Smooth muscle cell (in vitro differentiated cells): ENCODE results near the gene HMX3. TPM values are rescaled to one million over a fixed set of nuclear protein-coding genes. Genes with fewer than 3 reads are reported as not detected.

Source experiments
- DNase-seq: peaks from one replicate; lab custom pipeline; 2025; ENCODE audit not compliant: unreplicated experiment; lab: John Stamatoyannopoulos, UW
- H2AFZ ChIP-seq: fragments of 200-600 bp; sonication (generic); 2 replicates; pipeline ENCODE4 v1.6.0; 2016; ENCODE audit warnings: antibody characterized with exemption, low read depth, mild to moderate bottlenecking
- H3F3A ChIP-seq: fragments of 200-600 bp; sonication (generic); 2 replicates; pipeline ENCODE4 v1.6.0; 2017; ENCODE audit warnings: antibody characterized with exemption, low read depth
- H3K27ac ChIP-seq: fragments of 200-600 bp; sonication (generic); 2 replicates; pipeline ENCODE4 v1.5.1; 2016; ENCODE audit warnings: low read depth, mild to moderate bottlenecking
- H3K27me3 ChIP-seq: fragments of 200-600 bp; sonication (generic); 2 replicates; pipeline ENCODE4 v1.6.1; 2016; ENCODE audit warnings: low read depth, mild to moderate bottlenecking
- H3K36me3 ChIP-seq: fragments of 200-600 bp; sonication (generic); 2 replicates; pipeline ENCODE4 v1.5.1; 2016; ENCODE audit warnings: low read depth
- H3K4me1 ChIP-seq: fragments of 200-600 bp; sonication (generic); 2 replicates; pipeline ENCODE4 v1.5.1; 2016; ENCODE audit warnings: low read depth
- H3K4me2 ChIP-seq: fragments of 200-600 bp; sonication (generic); 2 replicates; pipeline ENCODE4 v1.6.0; 2016; ENCODE audit warnings: mild to moderate bottlenecking
- H3K4me3 ChIP-seq: fragments of 200-600 bp; sonication (generic); 2 replicates; pipeline ENCODE4 v1.5.1; 2016; ENCODE audit warnings: mild to moderate bottlenecking
- H3K79me2 ChIP-seq: fragments of 200-600 bp; sonication (generic); 2 replicates; pipeline ENCODE4 v1.6.0; 2016; ENCODE audit warnings: low read depth, mild to moderate bottlenecking
- H3K9ac ChIP-seq: fragments of 200-600 bp; sonication (generic); 2 replicates; pipeline ENCODE4 v1.6.0; 2016; ENCODE audit warnings: low read depth
- H3K9me3 ChIP-seq: fragments of 200-600 bp; sonication (generic); replicated peaks from 2 replicates; pipeline ENCODE4 v1.5.1; 2016; ENCODE audit warnings: low read depth
- H4K20me1 ChIP-seq: fragments of 200-600 bp; sonication (generic); 2 replicates; pipeline ENCODE4 v1.6.0; 2016; ENCODE audit warnings: low read depth
- CTCF ChIP-seq: fragments of 200-600 bp; sonication (generic); IDR thresholded peaks from 2 replicates; pipeline ENCODE4 v1.5.1; 2017; ENCODE audit warnings: borderline replicate concordance, mild to moderate bottlenecking, antibody characterized with exemption; ENCODE audit not compliant: insufficient read depth, poor library complexity, severe bottlenecking
- WGBS: methylation state at CpG from one replicate; pipeline ENCODE4 v1.1.7; 2016; ENCODE audit warnings: low lambda C conversion rate; 5-methylcytosine and 5-hydroxymethylcytosine counted together
- polyA plus RNA-seq: library from polyadenylated mRNA; unstranded; fragments of >200 nt; fragmentation: Nextera tagmentation; extraction: Ambion mirVana; gene quantifications from 2 replicates; pipeline ENCODE4 v1.2.1, GENCODE V29; 2016
- total RNA-seq: library from RNA; depleted of rRNA; stranded (reverse); fragments of >200 nt; gene quantifications from 2 replicates; pipeline ENCODE4 v1.2.3, GENCODE V29; 2014

The HMX3 gene
- total and polyA plus RNA-seq, 2 experiments from 2014 or later, result not detected

GRCh38 chr10:123149162-123149567, 13.4 kb downstream of the HMX3 start:
- H3K27ac ChIP-seq, result no peak overlapping the region
- no peak for DNase-seq
- no peaks in the 10 kb centered on the region for H3F3A ChIP-seq
- H3K27me3 ChIP-seq, result peaks cover 93% of the 10 kb centered on the region
- H3K79me2 ChIP-seq, result no peaks in the 10 kb centered on the region
- no peak overlapping the region for H3K9ac ChIP-seq
- no peak overlapping the region for H2AFZ ChIP-seq
- H4K20me1 ChIP-seq, result no peaks in the 10 kb centered on the region
- peak overlapping the region; percentile 86 for H3K4me2 ChIP-seq
- 4% methylated on average over 12 of the region's 12 CpGs for WGBS
- H3K9me3 ChIP-seq, result no peaks in the 10 kb centered on the region
- peaks cover 28% of the 10 kb centered on the region for H3K4me1 ChIP-seq
- no peaks in the 10 kb centered on the region for H3K36me3 ChIP-seq
- no peak for TF ChIP-seq CTCF
- H3K4me3 ChIP-seq, result peak overlapping the region; percentile 42

- no peaks in the 10 kb centered on the region for H4K20me1 ChIP-seq
- DNase-seq, result no peak
- TF ChIP-seq CTCF, result no peak
- H3K36me3 ChIP-seq, result no peaks in the 10 kb centered on the region
- 2% methylated on average over 61 of the region's 76 CpGs for WGBS
- H2AFZ ChIP-seq, result no peak overlapping the region
- H3K4me2 ChIP-seq, result peak overlapping the region; percentile 86
- no peak overlapping the region for H3K9ac ChIP-seq
- H3K9me3 ChIP-seq, result no peaks in the 10 kb centered on the region
- peaks cover 28% of the 10 kb centered on the region for H3K4me1 ChIP-seq
- no peaks in the 10 kb centered on the region for H3F3A ChIP-seq
- H3K79me2 ChIP-seq, result no peaks in the 10 kb centered on the region
- peaks cover 87% of the 10 kb centered on the region for H3K27me3 ChIP-seq
- no peak overlapping the region for H3K27ac ChIP-seq
- H3K4me3 ChIP-seq, result peak overlapping the region; percentile 42
Observed at GRCh38 chr10:123149568-123150270, 13.9 kb downstream of the HMX3 start.

- peaks cover 7% of the 10 kb centered on the region for H4K20me1 ChIP-seq
- H2AFZ ChIP-seq, result no peak overlapping the region
- no peak for TF ChIP-seq CTCF
- H3K27ac ChIP-seq, result no peak overlapping the region
- no peak overlapping the region for H3K9ac ChIP-seq
- peaks cover 80% of the 10 kb centered on the region for H3K27me3 ChIP-seq
- DNase-seq, result no peak
- 7% methylated on average over 32 of the region's 34 CpGs for WGBS
- H3K36me3 ChIP-seq, result no peaks in the 10 kb centered on the region
- H3K4me2 ChIP-seq, result peak overlapping the region; percentile 86
- peaks cover 33% of the 10 kb centered on the region for H3K4me1 ChIP-seq
- peaks cover 7% of the 10 kb centered on the region for H3K79me2 ChIP-seq
- H3F3A ChIP-seq, result no peaks in the 10 kb centered on the region
- no peaks in the 10 kb centered on the region for H3K9me3 ChIP-seq
- peak overlapping the region; percentile 42 for H3K4me3 ChIP-seq
Observed at GRCh38 chr10:123150271-123150985, 14.7 kb downstream of the HMX3 start.
